Measurements from ENCODE around the gene CADM2.
"Not testable (repeated sequence)": the region's sequence is repeated elsewhere in the genome, so short reads cannot be mapped to it uniquely, and the experiment has no call there.

Gene CADM2

DNA sequence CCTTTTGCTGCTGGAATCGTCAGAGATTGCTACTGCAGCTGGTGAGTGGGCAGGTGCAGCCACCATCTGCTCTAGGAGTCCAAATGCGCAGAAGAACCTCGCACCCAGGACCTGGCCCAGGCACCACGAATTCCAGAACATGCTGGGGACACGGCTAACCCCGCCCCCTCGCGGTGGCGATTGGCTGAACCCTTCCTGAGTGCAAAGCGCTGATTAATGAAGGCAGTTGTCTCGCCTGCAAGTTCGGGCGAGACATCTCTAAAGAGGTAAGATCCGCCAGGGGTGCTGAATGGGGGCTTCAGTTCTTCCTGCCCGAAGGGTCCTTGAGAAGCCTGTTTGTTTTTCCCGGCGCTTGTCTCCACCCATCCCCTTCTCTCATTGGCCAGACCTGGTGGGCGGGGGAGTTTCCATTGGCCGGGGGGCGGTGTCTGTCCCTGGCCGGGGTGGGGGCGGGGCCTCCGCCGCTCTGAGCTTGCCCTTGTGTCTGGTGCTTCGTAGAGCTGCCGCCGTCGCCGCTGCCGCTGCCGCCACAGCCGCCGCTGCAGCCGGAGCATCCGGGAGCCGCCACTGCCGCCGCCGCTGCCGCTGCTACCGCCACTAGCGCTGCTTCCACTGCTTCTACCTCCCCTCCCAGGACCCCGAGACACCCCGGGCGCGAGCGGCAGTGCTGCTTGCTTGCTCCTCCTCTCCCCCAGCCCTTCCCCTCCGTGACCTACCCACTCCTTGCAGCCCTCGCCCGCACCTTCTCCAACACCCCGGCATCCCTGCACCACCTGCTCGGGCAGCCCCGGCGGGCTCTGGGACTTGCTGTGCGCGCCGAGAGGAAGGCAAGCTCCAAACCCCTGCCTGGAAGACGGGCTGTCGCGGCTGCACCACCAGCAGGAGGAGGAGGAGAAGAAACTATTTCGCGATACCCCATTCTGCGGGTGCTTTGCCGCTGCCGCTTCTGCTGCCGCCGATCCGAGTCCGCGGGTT is at the start of gene CADM2:
TSS of gene CADM2 (plus strand) at position 495 of the 975 bp plus-strand sequence.
- no peak within 1 kb of the TSS for H3K27ac Mint-ChIP-seq
- peaks cover 9% of the 10 kb centered on the region for H3K4me1 Mint-ChIP-seq (ENCODE audit: low read depth)
- H3K27me3 Mint-ChIP-seq (ENCODE audit: low read depth) = peaks cover 29% of the 10 kb centered on the region
- DNase-seq (ENCODE audit: low spot score) = peak; percentile 56
- H3K9me3 Mint-ChIP-seq = no peaks in the 10 kb centered on the region
- H3K36me3 Mint-ChIP-seq (ENCODE audit: low read depth) = no peaks in the 10 kb centered on the region
- peak within 1 kb of the TSS; percentile 72 for H3K4me3 Mint-ChIP-seq

GRCh38 chr3:84918592-84918991 is 40.2 kb upstream of the CADM2 start:
- H3K27me3 Mint-ChIP-seq (ENCODE audit: low read depth); H3K27ac Mint-ChIP-seq; H3K36me3 Mint-ChIP-seq (ENCODE audit: low read depth); H3K4me3 Mint-ChIP-seq; H3K4me1 Mint-ChIP-seq (ENCODE audit: low read depth); DNase-seq (ENCODE audit: low spot score): not testable (repeated sequence)
- H3K9me3 Mint-ChIP-seq = peaks cover 20% of the 10 kb centered on the region

GRCh38 chr3:84922682-84923081 is 36.1 kb upstream of the CADM2 start:
- Mint-ChIP-seq H3K27ac (no peak overlapping the region), H3K4me3 (no peak overlapping the region), H3K36me3 (ENCODE audit: low read depth) (no peaks in the 10 kb centered on the region), H3K9me3 (peaks cover 12% of the 10 kb centered on the region), H3K4me1 (ENCODE audit: low read depth) (no peaks in the 10 kb centered on the region), H3K27me3 (ENCODE audit: low read depth) (no peaks in the 10 kb centered on the region)
- no peak for DNase-seq (ENCODE audit: low spot score)

- DNase-seq (ENCODE audit: low spot score) = no peak
- no peak overlapping the region for H3K4me3 Mint-ChIP-seq
- no peaks in the 10 kb centered on the region for H3K27me3 Mint-ChIP-seq (ENCODE audit: low read depth)
- H3K9me3 Mint-ChIP-seq = peaks cover 10% of the 10 kb centered on the region
- H3K36me3 Mint-ChIP-seq (ENCODE audit: low read depth) = no peaks in the 10 kb centered on the region
- no peaks in the 10 kb centered on the region for H3K4me1 Mint-ChIP-seq (ENCODE audit: low read depth)
- no peak overlapping the region for H3K27ac Mint-ChIP-seq
Measured at GRCh38 chr3:84925571-84925970, 33.2 kb upstream of the CADM2 start.

- H3K36me3 Mint-ChIP-seq (ENCODE audit: low read depth) = no peaks in the 10 kb centered on the region
- H3K9me3 Mint-ChIP-seq = peaks cover 6% of the 10 kb centered on the region
- H3K4me3 Mint-ChIP-seq = no peak overlapping the region
- no peak overlapping the region for H3K27ac Mint-ChIP-seq
- no peaks in the 10 kb centered on the region for H3K27me3 Mint-ChIP-seq (ENCODE audit: low read depth)
- DNase-seq (ENCODE audit: low spot score) = no peak
- no peaks in the 10 kb centered on the region for H3K4me1 Mint-ChIP-seq (ENCODE audit: low read depth)
Measured at GRCh38 chr3:84943379-84943778, 15.4 kb upstream of the CADM2 start.

DNA sequence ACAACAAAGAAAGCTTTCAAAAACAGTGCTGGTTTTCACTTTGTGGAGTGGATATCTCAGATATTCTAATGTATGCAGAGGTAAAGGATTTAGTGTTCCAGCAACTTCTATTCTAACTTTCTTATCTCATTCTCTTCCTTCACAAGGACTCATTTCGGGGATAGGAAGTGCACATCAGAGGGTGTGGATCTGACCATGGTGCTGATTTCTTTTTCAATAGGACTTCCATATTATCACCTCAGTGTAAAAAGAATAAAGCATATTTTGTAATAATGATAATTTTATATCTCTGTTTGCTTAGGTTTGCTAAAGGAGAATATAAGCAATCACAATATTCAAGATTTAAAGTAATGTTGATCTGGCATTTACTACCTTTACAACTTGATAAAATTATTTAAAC is 12.5 kb upstream of the CADM2 start:
- DNase-seq (ENCODE audit: low spot score) = no peak
- H3K27me3 Mint-ChIP-seq (ENCODE audit: low read depth) = no peaks in the 10 kb centered on the region
- no peak overlapping the region for H3K27ac Mint-ChIP-seq
- H3K36me3 Mint-ChIP-seq (ENCODE audit: low read depth) = no peaks in the 10 kb centered on the region
- H3K4me1 Mint-ChIP-seq (ENCODE audit: low read depth) = no peaks in the 10 kb centered on the region
- peaks cover 11% of the 10 kb centered on the region for H3K9me3 Mint-ChIP-seq
- H3K4me3 Mint-ChIP-seq = no peak overlapping the region

DNA sequence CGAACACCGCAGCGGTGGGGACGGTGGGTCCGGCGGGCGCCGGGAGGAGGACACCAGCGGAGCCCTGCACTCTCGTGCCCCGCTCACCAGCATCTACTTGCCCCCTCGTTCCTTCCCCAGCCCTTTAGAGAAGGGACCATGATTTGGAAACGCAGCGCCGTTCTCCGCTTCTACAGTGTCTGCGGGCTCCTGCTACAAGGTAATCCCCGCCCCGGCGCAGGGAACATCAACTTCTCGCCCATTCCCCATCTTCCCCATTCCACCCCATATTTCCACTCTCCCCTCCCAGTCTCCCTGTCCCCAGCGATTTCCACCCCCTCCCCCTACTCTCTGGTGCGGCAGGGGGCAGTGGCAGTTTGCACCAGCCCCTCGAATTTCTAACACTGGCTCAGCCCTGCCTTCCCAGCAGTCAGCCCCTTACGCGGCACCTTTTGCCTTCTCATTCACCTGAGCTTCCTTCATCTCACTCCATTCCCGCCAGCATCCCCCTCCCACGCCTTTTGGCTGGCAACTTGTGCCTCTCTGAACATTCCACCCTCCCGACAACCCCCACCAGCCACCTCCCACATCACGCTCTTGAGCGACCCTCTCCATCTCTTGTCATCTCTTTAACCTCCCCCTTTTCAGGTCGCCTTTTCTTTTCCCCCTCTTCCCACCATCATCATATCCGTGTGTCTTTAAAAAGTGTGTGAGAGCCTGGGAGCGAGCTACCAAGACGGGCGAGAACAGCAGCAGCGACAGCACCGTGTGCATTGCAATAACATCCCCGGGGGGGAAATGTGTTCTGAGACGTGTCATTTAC is 882 bp downstream of the CADM2 start:
- Mint-ChIP-seq H3K36me3 (ENCODE audit: low read depth) (no peaks in the 10 kb centered on the region), H3K27ac (no peak overlapping the region), H3K4me3 (peak overlapping the region; percentile 57), H3K9me3 (no peaks in the 10 kb centered on the region), H3K27me3 (ENCODE audit: low read depth) (peaks cover 29% of the 10 kb centered on the region), H3K4me1 (ENCODE audit: low read depth) (peaks cover 9% of the 10 kb centered on the region)
- DNase-seq (ENCODE audit: low spot score) = no peak

GRCh38 chr3:84960581-84960980 is 1.8 kb downstream of the CADM2 start:
- Mint-ChIP-seq H3K4me3 (peak overlapping the region; percentile 5), H3K27ac (no peak overlapping the region), H3K27me3 (ENCODE audit: low read depth) (peaks cover 29% of the 10 kb centered on the region), H3K4me1 (ENCODE audit: low read depth) (peaks cover 9% of the 10 kb centered on the region), H3K36me3 (ENCODE audit: low read depth) (no peaks in the 10 kb centered on the region), H3K9me3 (no peaks in the 10 kb centered on the region)
- DNase-seq (ENCODE audit: low spot score) = no peak

- H3K27ac Mint-ChIP-seq = no peak overlapping the region
- H3K9me3 Mint-ChIP-seq = no peaks in the 10 kb centered on the region
- no peak for DNase-seq (ENCODE audit: low spot score)
- no peaks in the 10 kb centered on the region for H3K36me3 Mint-ChIP-seq (ENCODE audit: low read depth)
- H3K4me3 Mint-ChIP-seq = peak overlapping the region; percentile 5
- H3K4me1 Mint-ChIP-seq (ENCODE audit: low read depth) = peaks cover 9% of the 10 kb centered on the region
- H3K27me3 Mint-ChIP-seq (ENCODE audit: low read depth) = peaks cover 29% of the 10 kb centered on the region
Measured at GRCh38 chr3:84961011-84961410, 2.2 kb downstream of the CADM2 start.

DNA sequence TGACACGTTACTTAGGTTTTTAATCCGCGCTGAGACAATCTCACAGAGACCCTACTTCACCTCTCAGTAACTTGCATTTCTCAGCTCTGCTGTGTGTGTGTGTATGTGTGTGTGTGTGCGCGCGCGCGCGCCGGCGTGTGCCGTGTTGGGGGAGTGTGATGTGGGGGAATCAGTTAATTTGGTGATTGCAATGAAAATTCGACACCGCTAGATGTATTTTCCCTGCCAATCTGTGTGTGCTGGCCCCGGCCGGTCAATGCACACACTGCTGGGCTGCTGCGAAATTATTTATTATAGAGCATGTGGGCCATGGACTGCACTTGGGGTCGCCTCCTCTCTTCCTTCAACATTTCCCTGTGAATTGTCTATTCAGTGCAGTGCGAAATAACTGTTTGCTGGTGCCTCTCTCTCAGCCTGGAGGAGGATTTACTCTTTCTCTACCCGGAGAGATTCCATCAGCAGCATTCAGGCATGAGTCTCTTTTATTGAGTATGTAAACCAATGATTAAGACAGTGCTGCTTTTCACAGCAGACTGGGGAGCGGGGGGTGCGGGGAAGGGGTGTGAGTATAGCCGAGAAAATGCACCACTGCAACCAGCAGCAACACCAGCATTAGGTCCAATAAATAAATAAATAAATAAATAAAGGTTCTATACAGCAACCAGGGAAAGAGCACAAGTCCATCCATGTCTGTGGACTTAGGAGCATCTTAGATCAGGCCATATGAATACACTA is 2.9 kb downstream of the CADM2 start:
- Mint-ChIP-seq H3K9me3 (no peaks in the 10 kb centered on the region), H3K4me3 (no peak overlapping the region), H3K27me3 (ENCODE audit: low read depth) (peaks cover 29% of the 10 kb centered on the region), H3K4me1 (ENCODE audit: low read depth) (peaks cover 9% of the 10 kb centered on the region), H3K27ac (no peak overlapping the region), H3K36me3 (ENCODE audit: low read depth) (no peaks in the 10 kb centered on the region)
- DNase-seq (ENCODE audit: low spot score) = no peak

DNA sequence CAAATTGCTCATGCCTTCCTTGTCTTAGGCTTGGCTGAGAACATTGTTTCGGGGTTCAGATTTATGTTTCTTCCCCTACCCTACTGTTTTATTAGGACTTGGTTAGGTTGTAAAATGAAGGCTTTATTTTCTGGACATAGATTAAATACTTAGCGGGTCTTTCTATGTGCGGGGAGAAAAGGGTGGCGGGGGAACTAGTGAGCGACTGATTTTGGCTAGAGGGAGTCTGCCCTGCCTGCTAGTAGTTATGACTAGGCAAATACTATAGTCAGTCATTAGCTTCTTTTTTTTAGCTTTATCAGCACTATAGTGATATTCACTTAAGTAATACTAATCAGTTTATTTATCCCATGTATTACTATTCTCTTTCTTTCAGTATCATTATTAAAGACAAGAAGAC is 3.6 kb downstream of the CADM2 start:
- Mint-ChIP-seq H3K4me3 (no peak overlapping the region), H3K4me1 (ENCODE audit: low read depth) (peaks cover 9% of the 10 kb centered on the region), H3K36me3 (ENCODE audit: low read depth) (no peaks in the 10 kb centered on the region), H3K9me3 (no peaks in the 10 kb centered on the region), H3K27ac (no peak overlapping the region), H3K27me3 (ENCODE audit: low read depth) (peaks cover 29% of the 10 kb centered on the region)
- no peak for DNase-seq (ENCODE audit: low spot score)

- Mint-ChIP-seq H3K36me3 (ENCODE audit: low read depth) (no peaks in the 10 kb centered on the region), H3K4me1 (ENCODE audit: low read depth) (peaks cover 9% of the 10 kb centered on the region), H3K4me3 (no peak overlapping the region), H3K27ac (no peak overlapping the region), H3K9me3 (no peaks in the 10 kb centered on the region), H3K27me3 (ENCODE audit: low read depth) (peaks cover 29% of the 10 kb centered on the region)
- no peak for DNase-seq (ENCODE audit: low spot score)
Measured at GRCh38 chr3:84963137-84963536, 4.3 kb downstream of the CADM2 start.

GRCh38 chr3:84965141-84965540 is 6.4 kb downstream of the CADM2 start:
- H3K4me3 Mint-ChIP-seq = no peak overlapping the region
- H3K27me3 Mint-ChIP-seq (ENCODE audit: low read depth) = peaks cover 21% of the 10 kb centered on the region
- no peaks in the 10 kb centered on the region for H3K4me1 Mint-ChIP-seq (ENCODE audit: low read depth)
- no peaks in the 10 kb centered on the region for H3K36me3 Mint-ChIP-seq (ENCODE audit: low read depth)
- DNase-seq (ENCODE audit: low spot score) = no peak
- H3K27ac Mint-ChIP-seq = no peak overlapping the region
- H3K9me3 Mint-ChIP-seq = no peaks in the 10 kb centered on the region

All from T-helper 2 cell treated with Interferon-gamma antibody and Interleukin-4, amounts not matched to agents 5 μg/mL and 100 μg/mL, for 36 hours (primary cell).